ENCODE results near the gene MOXD1.

DNA sequence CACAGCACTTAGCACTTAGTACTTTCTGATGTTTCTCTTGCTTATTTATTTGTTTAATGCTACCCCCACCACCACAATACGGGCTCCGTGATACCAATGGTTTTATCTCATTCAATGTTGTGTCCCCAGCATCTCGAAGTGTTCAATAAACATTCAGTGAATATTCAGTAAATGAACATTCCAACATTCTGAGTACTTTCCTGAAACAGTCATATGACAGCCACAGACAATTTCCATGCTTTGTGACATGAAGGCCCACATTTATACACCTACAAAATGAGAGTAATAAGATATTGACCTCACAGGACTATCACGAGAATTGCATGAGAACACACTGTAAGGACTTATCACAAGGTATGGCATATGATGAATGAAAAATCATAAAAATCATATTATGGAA, 10.8 kb downstream of the MOXD1 start:
- TF ChIP-seq, protein P1, sequence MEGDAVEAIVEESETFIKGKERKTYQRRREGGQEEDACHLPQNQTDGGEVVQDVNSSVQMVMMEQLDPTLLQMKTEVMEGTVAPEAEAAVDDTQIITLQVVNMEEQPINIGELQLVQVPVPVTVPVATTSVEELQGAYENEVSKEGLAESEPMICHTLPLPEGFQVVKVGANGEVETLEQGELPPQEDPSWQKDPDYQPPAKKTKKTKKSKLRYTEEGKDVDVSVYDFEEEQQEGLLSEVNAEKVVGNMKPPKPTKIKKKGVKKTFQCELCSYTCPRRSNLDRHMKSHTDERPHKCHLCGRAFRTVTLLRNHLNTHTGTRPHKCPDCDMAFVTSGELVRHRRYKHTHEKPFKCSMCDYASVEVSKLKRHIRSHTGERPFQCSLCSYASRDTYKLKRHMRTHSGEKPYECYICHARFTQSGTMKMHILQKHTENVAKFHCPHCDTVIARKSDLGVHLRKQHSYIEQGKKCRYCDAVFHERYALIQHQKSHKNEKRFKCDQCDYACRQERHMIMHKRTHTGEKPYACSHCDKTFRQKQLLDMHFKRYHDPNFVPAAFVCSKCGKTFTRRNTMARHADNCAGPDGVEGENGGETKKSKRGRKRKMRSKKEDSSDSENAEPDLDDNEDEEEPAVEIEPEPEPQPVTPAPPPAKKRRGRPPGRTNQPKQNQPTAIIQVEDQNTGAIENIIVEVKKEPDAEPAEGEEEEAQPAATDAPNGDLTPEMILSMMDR (IDR thresholded peaks at IDR 0.05) = no peak
- no peak for TF ChIP-seq POLR2A (IDR thresholded peaks at IDR 0.05)

All from vagina (tissue), 2 donors.